Choroid plexus epithelial cell (primary cell): ENCODE data around the gene EML6.

Source experiments
- DNase-seq: peaks from one replicate; pipeline ENCODE4 v3.0.0-alpha.2; 2010; ENCODE audit warnings: low read depth
- H3K4me3 ChIP-seq: 2 replicates; pipeline ENCODE4 v1.5.1; 2011; ENCODE audit warnings: low read depth, mild to moderate bottlenecking, control low read depth, low read length, moderate library complexity
- CTCF ChIP-seq: conservative IDR thresholded peaks from 2 replicates; pipeline ENCODE4 v1.5.1; 2011; ENCODE audit warnings: low read depth, mild to moderate bottlenecking, control low read depth, inconsistent platforms, low read length, moderate library complexity

Gene EML6

GRCh38 chr2:54680397-54681041, 42.9 kb upstream of the EML6 start:
- no peak overlapping the region for H3K4me3 ChIP-seq
- no peak for TF ChIP-seq CTCF
- DNase-seq = no peak

- no peak overlapping the region for H3K4me3 ChIP-seq
- TF ChIP-seq CTCF = no peak
Measured at GRCh38 chr2:54681416-54681815, 42.0 kb upstream of the EML6 start.

GRCh38 chr2:54683596-54683995, 39.9 kb upstream of the EML6 start:
- no peak for TF ChIP-seq CTCF
- H3K4me3 ChIP-seq = no peak overlapping the region
- no peak for DNase-seq

More at GRCh38 chr2:54681416-54681815, 42.0 kb upstream of the EML6 start:
- no peak for DNase-seq

- no peak for TF ChIP-seq CTCF
- no peak for DNase-seq
- H3K4me3 ChIP-seq = no peak overlapping the region
Measured at GRCh38 chr2:54685263-54685775, 38.1 kb upstream of the EML6 start.

- no peak overlapping the region for H3K4me3 ChIP-seq
- no peak for DNase-seq
- no peak for TF ChIP-seq CTCF
Measured at GRCh38 chr2:54687595-54688152, 35.8 kb upstream of the EML6 start.

GRCh38 chr2:54691445-54692135, 31.9 kb upstream of the EML6 start:
- no peak for DNase-seq
- no peak overlapping the region for H3K4me3 ChIP-seq
- TF ChIP-seq CTCF = no peak
